CD4-positive, alpha-beta T cell treated with Interleukin-15 for 1 hour (primary cell): ENCODE measurements around the gene LYSMD2.
A peak's percentile ranks its signal among the peaks of the same experiment; 100 is the strongest.
"Not testable (repeated sequence)": the region's sequence is repeated elsewhere in the genome, so short reads cannot be mapped to it uniquely, and the experiment has no call there.

Experiments
- DNase-seq: peaks from one replicate; pipeline ENCODE4 v3.0.0-alpha.2; 2020

The LYSMD2 gene

GRCh38 chr15:51737522-51738305 lies at the start of gene LYSMD2:
Gene LYSMD2, minus strand, starts transcription at chr15:51737655. Its CDS starts 33 bp downstream, at chr15:51737622.
- peak; percentile 66 for DNase-seq

DNA sequence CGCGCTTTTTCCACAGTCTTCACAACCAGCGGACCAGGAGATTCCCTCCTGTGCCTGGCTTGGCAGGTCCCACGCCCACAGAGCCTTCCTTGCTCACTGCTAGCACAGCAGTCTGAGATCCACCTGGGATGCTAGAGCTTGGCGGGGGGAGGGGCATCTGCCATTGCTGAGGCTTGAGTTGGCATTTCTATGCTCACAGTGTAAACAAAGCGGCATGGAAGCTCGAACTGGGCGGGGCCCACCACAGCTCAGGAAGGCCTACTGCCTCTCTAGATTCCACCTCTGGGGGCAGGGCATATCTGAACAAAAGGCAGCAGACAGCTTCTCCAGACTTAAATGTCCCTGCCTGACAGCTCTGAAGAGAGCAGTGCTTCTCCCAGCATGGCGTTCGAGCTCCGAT lies 49.7 kb upstream of the LYSMD2 start:
- not testable (repeated sequence) for DNase-seq

DNA sequence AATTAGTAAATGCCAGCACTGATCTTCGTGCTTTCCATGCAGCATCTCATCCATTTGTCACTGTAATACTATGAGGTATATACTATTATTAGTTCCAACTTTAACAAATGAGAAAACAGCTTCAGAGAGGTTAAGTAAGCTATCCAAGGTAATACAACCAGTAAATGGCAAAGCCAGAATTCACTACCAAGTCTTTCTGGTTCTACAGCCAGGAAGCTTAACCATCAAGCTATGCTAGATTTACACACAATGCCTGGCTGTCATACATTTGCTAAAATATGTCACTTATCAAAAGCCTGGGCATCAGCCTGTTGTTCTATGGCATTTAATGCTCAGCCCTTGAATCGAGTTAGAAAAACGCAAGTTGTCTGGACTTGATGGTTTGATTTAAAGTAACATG lies 46.5 kb upstream of the LYSMD2 start:
- no peak for DNase-seq

- DNase-seq = no peak
These were observed 45.0 kb upstream of the LYSMD2 start for GRCh38 chr15:51782357-51782896.

DNA sequence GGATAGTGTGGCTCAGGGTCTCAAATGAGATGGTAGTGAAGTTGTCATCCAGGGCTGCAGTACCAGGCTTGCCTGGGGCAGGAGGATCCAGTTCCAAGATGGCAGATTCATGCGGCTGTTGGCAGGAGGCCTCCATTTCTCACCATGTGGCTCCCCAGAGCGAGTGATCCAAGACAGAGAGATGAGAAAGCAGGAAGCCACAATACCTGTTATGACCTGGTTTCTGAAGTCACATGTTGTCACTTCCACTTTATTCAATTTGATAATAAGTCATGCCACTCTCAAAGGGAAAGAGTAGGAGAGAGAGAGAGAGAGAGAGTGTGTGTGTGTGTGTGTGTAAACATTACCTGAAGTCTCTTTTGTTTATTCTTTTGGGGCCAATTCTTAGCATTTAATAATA lies 44.1 kb upstream of the LYSMD2 start:
- DNase-seq = no peak

DNA sequence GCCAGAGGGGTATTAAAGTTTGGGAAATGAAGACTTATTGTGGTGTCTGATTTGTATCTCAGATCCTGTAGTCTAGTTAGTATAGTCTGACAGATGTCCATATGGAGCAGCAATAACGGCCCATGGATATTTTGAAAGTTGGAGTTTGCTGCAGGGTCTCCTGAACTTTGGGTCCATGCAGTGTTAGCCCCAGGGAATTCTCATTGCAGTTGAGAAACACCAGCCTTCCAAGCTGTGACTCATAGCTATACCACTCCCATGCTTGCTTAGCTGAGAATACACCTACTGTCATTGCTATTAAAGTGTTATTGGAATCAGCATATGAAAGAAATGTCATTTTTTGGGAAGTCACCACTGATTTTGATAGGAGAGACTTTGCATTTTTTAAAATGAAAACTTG lies 43.2 kb upstream of the LYSMD2 start:
- no peak for DNase-seq

DNA sequence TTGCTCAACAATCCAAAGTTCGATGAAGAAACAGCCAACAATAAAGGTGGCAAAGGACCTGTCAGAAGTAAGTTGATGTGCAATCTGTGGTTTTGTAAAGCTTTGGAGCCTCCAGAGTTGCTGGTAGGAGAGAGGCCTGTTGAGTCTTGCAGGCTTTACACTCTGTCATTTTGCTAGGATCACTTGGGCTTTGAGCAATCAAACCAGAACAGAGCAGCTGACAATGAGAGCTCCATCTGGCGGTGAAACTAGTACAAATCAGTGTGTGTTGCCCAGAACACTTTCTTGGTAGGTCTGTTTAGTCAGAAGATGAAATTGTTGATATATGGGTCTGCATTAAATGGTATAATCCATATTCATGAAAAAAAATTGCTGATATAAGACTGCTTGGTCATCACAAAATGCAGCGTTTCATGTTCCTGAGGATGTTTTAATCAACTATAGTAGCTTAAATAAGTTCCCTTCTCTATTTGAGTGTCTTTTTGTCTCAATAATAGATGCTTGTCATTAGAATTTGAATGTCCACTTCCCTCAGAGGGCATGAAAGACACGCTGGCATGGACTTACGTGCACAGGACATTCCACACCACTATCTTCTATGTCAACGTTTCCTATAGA lies 39.6 kb upstream of the LYSMD2 start:
- DNase-seq = peak; percentile 62

GRCh38 chr15:51775967-51776816 lies 38.7 kb upstream of the LYSMD2 start:
- DNase-seq = peak; percentile 48

- no peak for DNase-seq
These were observed 37.5 kb upstream of the LYSMD2 start for GRCh38 chr15:51774916-51775315.

DNA sequence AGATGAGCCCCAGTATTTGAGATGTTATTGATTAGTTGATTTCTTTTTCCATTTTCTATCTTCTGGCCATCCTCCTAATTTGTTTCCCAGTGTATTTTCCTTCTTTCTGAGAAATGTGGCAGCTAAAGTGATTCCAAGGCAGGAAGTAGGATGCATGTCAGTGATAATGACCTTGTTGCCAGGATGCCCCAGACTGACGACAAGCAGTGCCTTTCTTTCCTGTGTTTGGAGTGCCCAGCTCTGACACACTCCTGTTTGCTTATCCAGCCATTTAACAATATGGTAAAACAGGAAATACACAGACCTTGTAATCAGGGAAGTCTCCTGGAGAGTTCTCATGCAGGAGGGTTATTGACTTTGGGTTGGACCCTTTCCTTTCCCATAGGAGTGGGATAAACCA lies 34.3 kb upstream of the LYSMD2 start:
- DNase-seq = no peak

GRCh38 chr15:51770902-51771301 lies 33.4 kb upstream of the LYSMD2 start:
- DNase-seq = no peak

GRCh38 chr15:51768018-51768417 lies 30.6 kb upstream of the LYSMD2 start:
- peak; percentile 32 for DNase-seq

DNA sequence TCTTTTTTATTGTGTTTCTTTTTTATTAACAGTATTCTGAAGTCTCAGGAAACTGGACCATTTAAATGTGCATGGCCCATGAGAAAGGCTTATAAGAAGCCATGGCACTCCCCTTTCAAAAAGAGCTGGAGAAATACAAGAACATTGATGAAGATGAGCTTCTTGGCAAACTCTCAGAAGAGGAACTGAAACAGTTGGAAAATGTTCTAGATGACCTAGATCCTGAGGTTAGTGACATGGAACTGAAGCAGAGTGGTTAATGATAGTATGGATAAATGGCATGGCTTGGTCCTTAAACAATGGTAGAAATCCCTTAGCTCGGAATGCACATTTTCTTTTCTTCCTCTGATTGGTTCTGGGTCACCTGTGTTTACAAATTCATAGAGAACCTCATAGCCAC lies 28.9 kb upstream of the LYSMD2 start:
- DNase-seq = no peak

DNA sequence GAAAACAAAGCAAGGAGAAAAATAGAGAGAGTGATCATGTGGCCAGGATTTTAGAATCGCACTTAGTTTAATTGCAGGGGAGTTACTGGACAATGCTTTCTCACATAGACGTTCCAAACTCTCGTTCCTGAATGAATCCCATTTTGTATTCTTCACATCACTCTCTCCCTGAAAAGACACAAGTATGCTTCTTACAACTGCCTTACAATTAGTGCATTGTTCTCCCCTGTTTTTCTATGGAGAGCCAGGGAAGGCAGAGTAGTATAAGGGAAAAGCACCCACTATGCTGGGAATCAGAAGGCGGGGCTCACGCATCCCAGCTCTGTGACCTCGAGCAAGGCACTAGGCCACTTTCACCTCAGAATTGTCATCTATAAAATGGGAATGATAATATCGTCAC lies 28.3 kb upstream of the LYSMD2 start:
- DNase-seq = no peak

- DNase-seq = no peak
These were observed 23.4 kb upstream of the LYSMD2 start for GRCh38 chr15:51760805-51761204.

- DNase-seq = no peak
These were observed 22.2 kb upstream of the LYSMD2 start for GRCh38 chr15:51759557-51760070.

- no peak for DNase-seq
These were observed 21.2 kb upstream of the LYSMD2 start for GRCh38 chr15:51758645-51759044.

DNA sequence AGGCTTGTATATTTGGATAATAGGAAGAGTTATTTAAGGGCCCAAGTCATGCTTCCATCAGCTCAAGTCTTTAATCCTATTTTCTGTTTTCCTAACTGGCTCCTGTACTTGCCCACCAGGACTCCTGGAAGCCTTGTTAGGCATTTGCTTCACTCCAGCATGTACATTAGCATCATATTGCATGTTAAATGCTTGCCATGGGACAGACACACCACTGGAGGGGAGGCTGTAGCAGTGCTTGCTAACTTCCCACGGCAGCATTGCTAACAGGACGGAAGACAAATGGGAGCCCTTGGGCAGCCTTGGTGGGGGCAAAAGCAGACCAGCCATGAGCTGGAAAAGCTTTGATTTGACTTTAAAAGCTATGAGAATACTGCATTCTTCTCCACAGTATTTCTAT lies 20.0 kb upstream of the LYSMD2 start:
- DNase-seq = no peak

- no peak for DNase-seq
These were observed 19.0 kb upstream of the LYSMD2 start for GRCh38 chr15:51756482-51756881.

- no peak for DNase-seq
These were observed 18.3 kb upstream of the LYSMD2 start for GRCh38 chr15:51755790-51756189.

- no peak for DNase-seq
These were observed 16.8 kb upstream of the LYSMD2 start for GRCh38 chr15:51754267-51754666.

GRCh38 chr15:51752888-51753287 lies 15.4 kb upstream of the LYSMD2 start:
- DNase-seq = no peak
